Mucosa of rectum (tissue), 2 donors: ENCODE results near the gene UBXN11.

ENCODE experiments used
- H3K27ac ChIP-seq, 2 donors: one replicate each; pipeline ENCODE4 v1.7.0; 2013; ENCODE audit warnings: inconsistent platforms in 2 of 2, low read depth in 2 of 2, low read length in 2 of 2
- H3K27me3 ChIP-seq, 2 donors: one replicate each; pipeline ENCODE4 v1.7.0; 2013; ENCODE audit warnings: low read length in 2 of 2; ENCODE audit not compliant: control insufficient read depth in 2 of 2, insufficient read depth in 2 of 2
- H3K36me3 ChIP-seq, 2 donors: one replicate each; pipeline ENCODE4 v1.7.0; 2013; ENCODE audit warnings: low read length in 2 of 2; ENCODE audit not compliant: control insufficient read depth in 2 of 2, insufficient read depth in 2 of 2
- H3K4me1 ChIP-seq, 2 donors: one replicate each; pipeline ENCODE4 v1.7.0; 2013; ENCODE audit warnings: low read length in 2 of 2, mild to moderate bottlenecking in 1 of 2; ENCODE audit not compliant: control insufficient read depth in 2 of 2, insufficient read depth in 2 of 2
- H3K4me3 ChIP-seq, 2 donors: one replicate each; pipeline ENCODE4 v1.7.0; 2013; ENCODE audit warnings: low read length in 2 of 2
- H3K9ac ChIP-seq, 2 donors: one replicate each; pipeline ENCODE4 v1.7.0; 2013; ENCODE audit warnings: low read length in 2 of 2, low read depth in 1 of 2, mild to moderate bottlenecking in 1 of 2
- H3K9me3 ChIP-seq, 2 donors: one replicate each; pipeline ENCODE4 v1.7.0; 2013; ENCODE audit warnings: low read length in 2 of 2; ENCODE audit not compliant: control insufficient read depth in 2 of 2
- donor health status: healthy.
- donor health status: Normal muscosa, but diverticular disease.

Gene UBXN11

GRCh38 chr1:26239936-26240335 lies 66.5 kb downstream of the UBXN11 start:
- no peak overlapping the region for H3K27ac ChIP-seq

GRCh38 chr1:26237230-26237966 lies 69.0 kb downstream of the UBXN11 start:
- H3K27me3 ChIP-seq: no peaks in the 10 kb centered on the region
- no peaks in the 10 kb centered on the region for H3K9me3 ChIP-seq
- no peak overlapping the region for H3K4me3 ChIP-seq
- H3K4me1 ChIP-seq: peaks cover 11 to 20% of the 10 kb centered on the region in 2 donors
- H3K36me3 ChIP-seq: no peaks in the 10 kb centered on the region
- no peak overlapping the region for H3K27ac ChIP-seq
- no peak overlapping the region for H3K9ac ChIP-seq

More at GRCh38 chr1:26239936-26240335, 66.5 kb downstream of the UBXN11 start:
- Histone ChIP-seq H3K4me3 (no peak overlapping the region), H3K4me1 (peaks cover 4 to 7% of the 10 kb centered on the region in 2 donors), H3K27me3 (no peaks in the 10 kb centered on the region), H3K36me3 (peaks cover 6 to 10% of the 10 kb centered on the region in 2 donors), H3K9me3 (no peaks in the 10 kb centered on the region), H3K9ac (no peak overlapping the region)

- H3K27me3 ChIP-seq: no peaks in the 10 kb centered on the region
- peaks cover 11 to 20% of the 10 kb centered on the region in 2 donors for H3K4me1 ChIP-seq
Measured at GRCh38 chr1:26234644-26235370, 71.6 kb downstream of the UBXN11 start.

GRCh38 chr1:26233903-26234643 lies 72.4 kb downstream of the UBXN11 start, which contains the start of gene CEP85:
Gene CEP85 (plus strand): TSS chr1:26234200. CDS start chr1:26239784, 5,584 bp downstream.
- Histone ChIP-seq H3K9me3 (no peaks in the 10 kb centered on the region), H3K27ac (peak within 1 kb of the TSS; percentile 89 to 91), H3K36me3 (no peaks in the 10 kb centered on the region), H3K27me3 (no peaks in the 10 kb centered on the region), H3K4me3 (peak within 1 kb of the TSS; percentile 93 to 97), H3K9ac (peak within 1 kb of the TSS; percentile 86 to 90), H3K4me1 (peaks cover 11 to 20% of the 10 kb centered on the region in 2 donors)

More at GRCh38 chr1:26234644-26235370, 71.6 kb downstream of the UBXN11 start:
- no peaks in the 10 kb centered on the region for H3K9me3 ChIP-seq
- H3K4me3 ChIP-seq: peak overlapping the region; percentile 93 to 97
- H3K36me3 ChIP-seq: no peaks in the 10 kb centered on the region
- H3K27ac ChIP-seq: peak overlapping the region; percentile 89 to 91
- peak overlapping the region; percentile 86 to 90 for H3K9ac ChIP-seq
